Panc1 (cell line): ENCODE results near the gene ZMYM2. TPM values are rescaled to one million over a fixed set of nuclear protein-coding genes. Genes with fewer than 3 reads are reported as not detected.

ENCODE experiments used
- ATAC-seq: fragments of 200-7000 bp; cut with Tn5 transposase; 2 replicates; pipeline ENCODE4 v1.9.1; 2020; ENCODE audit warnings: mild to moderate bottlenecking, moderate library complexity
- BruUV-seq: library from RNA; stranded (reverse); fragments of 400-500 nt; replicated peaks from 2 replicates; lab custom pipeline; 2021; lab: Mats Ljungman, UMichigan
- CTCF ChIA-PET: fragments of 300-600 bp; sonication (Branson Sonifier 250); formaldehyde crosslinking; loops from one replicate; lab custom pipeline; 2022; ENCODE audit warnings: antibody characterized with exemption; lab: Charles Lee
- POLR2A ChIA-PET: fragments of 300-600 bp; sonication (Branson Sonifier 250); formaldehyde crosslinking; loops from one replicate; lab custom pipeline; 2022; ENCODE audit warnings: antibody characterized with exemption; lab: Charles Lee
- DNase-seq: peaks from one replicate; pipeline ENCODE4 v3.0.0-alpha.2; 2010; ENCODE audit warnings: low read depth, low spot score
- H3K27ac ChIP-seq: 2 replicates; pipeline ENCODE4 v1.5.1; 2011; ENCODE audit warnings: mild to moderate bottlenecking, low read length, inconsistent platforms
- H3K27me3 ChIP-seq: fragments of 200-500 bp; sonication (Bioruptor generic); 2 replicates; pipeline ENCODE4 v1.6.0; 2014; ENCODE audit warnings: low read length, inconsistent platforms; ENCODE audit not compliant: control insufficient read depth, insufficient read depth
- H3K36me3 ChIP-seq: fragments of 200-500 bp; sonication (Bioruptor generic); 2 replicates; pipeline ENCODE4 v1.5.1; 2014; ENCODE audit warnings: inconsistent platforms, mild to moderate bottlenecking, low read length, moderate library complexity; ENCODE audit not compliant: control insufficient read depth, insufficient read depth
- H3K4me1 ChIP-seq: 2 replicates; pipeline ENCODE4 v1.5.1; 2011; ENCODE audit warnings: inconsistent platforms, mild to moderate bottlenecking, low read length, moderate library complexity; ENCODE audit not compliant: control insufficient read depth, insufficient read depth
- H3K4me3 ChIP-seq, 2 experiments: 2 replicates each; pipeline ENCODE4 v1.5.1; 2011 to 2012; ENCODE audit warnings: low read depth in 2 of 2, low read length in 2 of 2, mild to moderate bottlenecking in 2 of 2, inconsistent platforms in 1 of 2, moderate library complexity in 1 of 2
- H3K9me3 ChIP-seq: fragments of 200-500 bp; sonication (Bioruptor generic); 2 replicates; pipeline ENCODE4 v1.5.1; 2014; ENCODE audit warnings: low read depth, mild to moderate bottlenecking, inconsistent platforms, low read length, moderate library complexity; ENCODE audit not compliant: control insufficient read depth, insufficient read depth
- CTCF ChIP-seq: fragments of 450-650 bp; IDR thresholded peaks from 2 replicates; pipeline ENCODE4 v1.5.1; 2017; ENCODE audit warnings: mild to moderate bottlenecking
- POLR2AphosphoS5 ChIP-seq: IDR thresholded peaks from 2 replicates; pipeline ENCODE4 v1.6.1; 2012; ENCODE audit warnings: mild to moderate bottlenecking, low read depth, low read length, moderate library complexity
- REST ChIP-seq, 2 experiments: IDR thresholded peaks; 2 replicates each; pipeline ENCODE4 v1.6.1; 2011 to 2012; ENCODE audit warnings: low read depth in 2 of 2, control low read depth in 1 of 2, low read length in 1 of 2, mild to moderate bottlenecking in 1 of 2, moderate library complexity in 1 of 2; ENCODE audit not compliant: insufficient read depth in 1 of 2
- SIN3A ChIP-seq: IDR thresholded peaks from 2 replicates; pipeline ENCODE4 v1.6.1; 2012; ENCODE audit warnings: low read depth, mild to moderate bottlenecking, low read length, moderate library complexity, borderline replicate concordance; ENCODE audit not compliant: insufficient read depth
- TCF7L2 ChIP-seq: IDR thresholded peaks from 2 replicates; pipeline ENCODE4 v1.6.1; 2011; ENCODE audit warnings: mild to moderate bottlenecking, low read depth, low read length, inconsistent platforms
- in situ Hi-C: cut with HindIII; loops from 2 replicates; pipeline ENCODE4 v1.10.0; 2016; ENCODE audit warnings: low sequenced_read_pairs, low pct_unique_long_range_greater_than_20kb
- intact Hi-C: fragments of 100-400 bp; cut with micrococcal nuclease; formaldehyde crosslinking; loops from one replicate; pipeline ENCODE4 v1.10.0; 2022; ENCODE audit not compliant: unreplicated experiment
- total RNA-seq: library from RNA; stranded (reverse); gene quantifications from one replicate; pipeline ENCODE4 v1.2.1, GENCODE V29; 2021; ENCODE audit not compliant: unreplicated experiment

Gene ZMYM2
- total RNA-seq, 1 experiment from 2014 or later = 64.3 TPM

GRCh38 chr13:20093951-20094350, 135.4 kb downstream of the ZMYM2 start:
- ATAC-seq (no peak), DNase-seq (no peak)
- Histone ChIP-seq H3K4me3 (no peak overlapping the region), H3K27ac (no peak overlapping the region), H3K9me3 (no peaks in the 10 kb centered on the region), H3K36me3 (no peaks in the 10 kb centered on the region), H3K4me1 (no peaks in the 10 kb centered on the region), H3K27me3 (no peaks in the 10 kb centered on the region)
- TF ChIP-seq CTCF (no peak), SIN3A (no peak), REST (IDR thresholded peaks at IDR 0.05; ENCODE audit: insufficient read depth in 1 of 2, low read depth in 2 of 2, low read length in 1 of 2) (no peak), TCF7L2 (no peak), POLR2AphosphoS5 (no peak)
- in situ Hi-C loops (no loop called here), intact Hi-C loops (no loop called here)
- ChIA-PET CTCF (interaction anchor here (0.6 kb wide), 1 partner anchor 25 kb away, joined by 6 read pairs; no protein-coding TSS in a partner anchor), POLR2A (interaction anchor here (0.6 kb wide), 1 partner anchor 34 kb away, joined by 5 read pairs; no protein-coding TSS in a partner anchor)
- no TSS peak for BruUV-seq

- CTCF ChIA-PET = no interaction called here
- no peaks in the 10 kb centered on the region for H3K4me1 ChIP-seq
- TF ChIP-seq POLR2AphosphoS5 = no peak
- no peak for TF ChIP-seq REST (IDR thresholded peaks at IDR 0.05; ENCODE audit: insufficient read depth in 1 of 2, low read depth in 2 of 2, low read length in 1 of 2)
- TF ChIP-seq CTCF = no peak
- no peak for TF ChIP-seq TCF7L2
- no peak for TF ChIP-seq SIN3A
- no peak overlapping the region for H3K4me3 ChIP-seq
- H3K27me3 ChIP-seq = no peaks in the 10 kb centered on the region
- intact Hi-C loops = no loop called here
- DNase-seq = no peak
- POLR2A ChIA-PET = no interaction called here
- no peaks in the 10 kb centered on the region for H3K36me3 ChIP-seq
- BruUV-seq = no TSS peak
- in situ Hi-C loops = no loop called here
- H3K9me3 ChIP-seq = no peaks in the 10 kb centered on the region
- no peak for ATAC-seq
- no peak overlapping the region for H3K27ac ChIP-seq
These were observed 140.8 kb downstream of the ZMYM2 start for GRCh38 chr13:20099319-20099718.
